A549 (cell line): ENCODE measurements around the gene AFF1. TPM values are rescaled to one million over a fixed set of nuclear protein-coding genes. Genes with fewer than 3 reads are reported as not detected.

Experiments
- ATAC-seq, 2 experiments: fragments of 200-7000 bp in 1 of 2; fragments of >200 bp in 1 of 2; cut with Nextera tagmentation in 1 of 2; cut with Tn5 transposase in 1 of 2; 3 replicates each; pipeline versions ENCODE4 v1.8.0 to v1.9.1; 2018 to 2020; ENCODE audit warnings: mild to moderate bottlenecking in 1 of 2, moderate library complexity in 1 of 2
- CTCF ChIA-PET: fragments of 300-600 bp; sonication (Branson Sonifier 250); formaldehyde crosslinking; extraction: SDS; loops from one replicate; lab custom pipeline; 2021; ENCODE audit warnings: antibody characterized with exemption, inconsistent platforms; lab: Yijun Ruan, JAX
- POLR2A ChIA-PET: fragments of 350-600 bp; formaldehyde crosslinking; extraction: SDS; loops from one replicate; lab custom pipeline; 2021; ENCODE audit warnings: antibody characterized with exemption, inconsistent platforms; lab: Yijun Ruan, JAX
- DNase-seq, 2 experiments: peaks; one replicate each; pipeline versions ENCODE4 v3.0.0 to v3.0.0-alpha.2; 2011 to 2016; ENCODE audit warnings: low read depth in 1 of 2, low spot score in 1 of 2
- FAIRE-seq: peaks from 2 replicates; lab custom pipeline; 2011; peaks lifted over from hg19 to GRCh38; lab: Jason Lieb, UNC
- H3K27ac ChIP-seq, 2 experiments: fragments of >200 bp; sonication (Bioruptor Twin); formaldehyde crosslinking; 3 replicates each; pipeline ENCODE4 v1.5.1; 2016 to 2017
- H3K4me1 ChIP-seq: fragments of >200 bp; sonication (Bioruptor Twin); formaldehyde crosslinking; 3 replicates; pipeline ENCODE4 v1.6.1; 2016
- H3K4me2 ChIP-seq: fragments of >200 bp; sonication (Bioruptor Twin); formaldehyde crosslinking; 3 replicates; pipeline ENCODE4 v1.6.1; 2016
- H3K4me3 ChIP-seq: fragments of >200 bp; sonication (Bioruptor Twin); formaldehyde crosslinking; 3 replicates; pipeline ENCODE4 v1.5.1; 2016
- H3K9me3 ChIP-seq: fragments of >200 bp; sonication (Bioruptor Twin); formaldehyde crosslinking; 3 replicates; pipeline ENCODE4 v1.6.1; 2016
- BCL3 ChIP-seq: fragments of >200 bp; sonication (Bioruptor Twin); formaldehyde crosslinking; IDR thresholded peaks from 3 replicates; pipeline ENCODE4 v1.6.1; 2016
- CBX2 ChIP-seq: fragments of 200-600 bp; sonication (generic); IDR thresholded peaks from 2 replicates; pipeline ENCODE4 v1.6.1; 2016; ENCODE audit warnings: low read depth, mild to moderate bottlenecking, borderline replicate concordance
- E2F6 ChIP-seq: IDR thresholded peaks from 2 replicates; pipeline ENCODE4 v1.6.1; 2012; ENCODE audit warnings: low read depth, borderline replicate concordance
- ELK1 ChIP-seq: fragments of 150-350 bp; IDR thresholded peaks from 2 replicates; pipeline ENCODE4 v1.6.1; 2014; ENCODE audit warnings: low read depth, mild to moderate bottlenecking, low read length
- ESRRA ChIP-seq: fragments of 150-350 bp; IDR thresholded peaks from 2 replicates; pipeline ENCODE4 v1.6.1; 2014; ENCODE audit warnings: mild to moderate bottlenecking, low read length, borderline replicate concordance
- FOSL2 ChIP-seq, 2 experiments: fragments of 450-650 bp in 1 of 2; fragments of >200 bp in 1 of 2; sonication (Bioruptor Twin) in 1 of 2; formaldehyde crosslinking; IDR thresholded peaks; 2 replicates each; pipeline versions ENCODE4 v1.5.0 to v1.6.1; 2016 to 2020; ENCODE audit warnings: mild to moderate bottlenecking in 1 of 2, moderate library complexity in 1 of 2
- HOXA7 ChIP-seq: fragments of 250-450 bp; sonication (Bioruptor Pico); IDR thresholded peaks from 2 replicates; pipeline ENCODE4 v1.5.0; 2020; ENCODE audit warnings: mild to moderate bottlenecking, moderate library complexity
- MAX ChIP-seq: IDR thresholded peaks from 2 replicates; pipeline ENCODE4 v1.6.1; 2012
- MYC ChIP-seq: IDR thresholded peaks from 2 replicates; pipeline ENCODE4 v1.6.1; 2012; ENCODE audit warnings: mild to moderate bottlenecking, inconsistent platforms, low read length, improper control_type of control experiment, borderline replicate concordance
- RAD21 ChIP-seq, 2 experiments: fragments of >200 bp in 1 of 2; sonication (Bioruptor Twin) in 1 of 2; formaldehyde crosslinking in 1 of 2; IDR thresholded peaks in 1 of 2; conservative IDR thresholded peaks in 1 of 2; 2 replicates in 1 of 2; 3 replicates in 1 of 2; pipeline ENCODE4 v1.6.1; 2012 to 2018; ENCODE audit warnings: inconsistent platforms in 1 of 2
- RNF2 ChIP-seq: fragments of 200-600 bp; sonication (generic); IDR thresholded peaks from 2 replicates; pipeline ENCODE4 v1.6.1; 2016; ENCODE audit warnings: low read depth, mild to moderate bottlenecking, antibody characterized with exemption, moderate library complexity, borderline replicate concordance
- SMC3 ChIP-seq: fragments of >200 bp; sonication (Bioruptor Twin); formaldehyde crosslinking; IDR thresholded peaks from 3 replicates; pipeline ENCODE4 v1.6.1; 2018; ENCODE audit warnings: inconsistent platforms
- WGBS: methylation state at CpG from one replicate; pipeline ENCODE4 v1.1.6; 2017; ENCODE audit errors: missing lambda C conversion rate; 5-methylcytosine and 5-hydroxymethylcytosine counted together
- polyA plus RNA-seq, 4 experiments: library from polyadenylated mRNA; depleted of rRNA in 3 of 4; stranded (reverse); fragments of >200 nt; fragmentation: RNase III in 1 of 4; extraction: RNeasy Plus Mini Kit Qiagen cat#74134 plus additional on column Dnase treatment in 1 of 4; gene quantifications; 2 replicates in 3 of 4; 3 replicates in 1 of 4; pipeline ENCODE4 v1.2.3, GENCODE V29; 2011 to 2017

Gene AFF1
- polyA plus RNA-seq, 2 of the 4 experiments (the other 2 are of a cell fraction) = 13.7 to 15.4 TPM

- 85% methylated on average over 10 of the region's 10 CpGs for WGBS
- TF ChIP-seq BCL3 (no peak), RAD21 (conservative IDR thresholded peaks at IDR 0.05 in 1 of 2, IDR thresholded peaks at IDR 0.05 in 1 of 2) (no peak)
- DNase-seq = no peak
- CTCF ChIA-PET = no interaction called here
- H3K4me2 ChIP-seq = no peak overlapping the region; the same call in 2 of the 3 replicates
- peaks cover 11% of the 10 kb centered on the region; the same call in 1 of the 3 replicates for H3K4me1 ChIP-seq
- H3K9me3 ChIP-seq = no peaks in the 10 kb centered on the region
- no peak for FAIRE-seq
- POLR2A ChIA-PET = no interaction called here
- no peak overlapping the region for H3K4me3 ChIP-seq
- no peak for ATAC-seq
- H3K27ac ChIP-seq = no peak overlapping the region
Observed at GRCh38 chr4:87051121-87051713, 116.4 kb downstream of the AFF1 start.

GRCh38 chr4:87052615-87053014, 117.8 kb downstream of the AFF1 start:
- Histone ChIP-seq H3K9me3 (no peaks in the 10 kb centered on the region), H3K4me3 (no peak overlapping the region), H3K4me2 (no peak overlapping the region), H3K27ac (no peak overlapping the region), H3K4me1 (peaks cover 11% of the 10 kb centered on the region; the same call in 2 of the 3 replicates)
- ATAC-seq (no peak), FAIRE-seq (no peak), DNase-seq (no peak)
- CTCF ChIA-PET = interaction anchor here (1.4 kb wide), 1 partner anchor 41 kb away, joined by 4 read pairs; no protein-coding TSS in a partner anchor
- POLR2A ChIA-PET = no interaction called here
- TF ChIP-seq HOXA7 (CRISPR knock-in tag) = no peak
- no peak for TF ChIP-seq BCL3
- no peak for TF ChIP-seq ELK1
- TF ChIP-seq ESRRA = no peak
- TF ChIP-seq E2F6 = no peak
- no peak for TF ChIP-seq FOSL2 (IDR thresholded peaks at IDR 0.05)
- no peak for TF ChIP-seq FOSL2 (CRISPR knock-in tag; IDR thresholded peaks at IDR 0.05)
- no peak for TF ChIP-seq MAX
- 91% methylated on average over 4 of the region's 4 CpGs for WGBS

- ATAC-seq (no peak), FAIRE-seq (no peak), DNase-seq (no peak)
- Histone ChIP-seq H3K4me3 (no peak overlapping the region), H3K9me3 (no peaks in the 10 kb centered on the region), H3K4me2 (no peak overlapping the region), H3K4me1 (peaks cover 15% of the 10 kb centered on the region), H3K27ac (no peak overlapping the region)
- ChIA-PET POLR2A (no interaction called here), CTCF (interaction anchor here (1.0 to 2.1 kb wide), 3 partner anchors 10 to 40 kb away, joined by 3 to 4 read pairs (median 4); no protein-coding TSS in a partner anchor)
- 78% methylated on average over 3 of the region's 3 CpGs for WGBS
- no peak for TF ChIP-seq MAX
- no peak for TF ChIP-seq CBX2
- no peak for TF ChIP-seq SMC3
- no peak for TF ChIP-seq MYC
- no peak for TF ChIP-seq RNF2
Observed at GRCh38 chr4:87053176-87053658, 118.4 kb downstream of the AFF1 start.
